Activated CD4-positive, alpha-beta T cell treated with anti-CD3 and anti-CD28 coated beads for 36 hours (primary cell): ENCODE results near the gene SLC29A1. TPM values are rescaled to one million over a fixed set of nuclear protein-coding genes. Genes with fewer than 3 reads are reported as not detected.
A peak's percentile ranks its signal among the peaks of the same experiment; 100 is the strongest.

Experiments
- ATAC-seq: fragments of 200-7000 bp; cut with Tn5 transposase; one replicate; pipeline ENCODE4 v1.10.0; 2021; ENCODE audit warnings: mild to moderate bottlenecking, moderate library complexity
- CTCF ChIA-PET: fragments of 350-600 bp; sonication (Branson Sonifier 250); formaldehyde crosslinking; loops from one replicate; lab custom pipeline; 2021; ENCODE audit warnings: antibody characterized with exemption; lab: Charles Lee
- POLR2A ChIA-PET: fragments of 350-600 bp; sonication (Branson Sonifier 250); formaldehyde crosslinking; loops from one replicate; lab custom pipeline; 2021; ENCODE audit warnings: antibody characterized with exemption, inconsistent platforms; lab: Charles Lee
- DNase-seq: peaks from one replicate; pipeline ENCODE4 v3.0.0-alpha.2; 2020
- H3K27ac Mint-ChIP-seq: one replicate; pipeline ENCODE4 v1.8.0; 2021; ENCODE audit warnings: mixed read lengths
- H3K27me3 Mint-ChIP-seq: one replicate; pipeline ENCODE4 v1.8.0; 2021; ENCODE audit warnings: mixed read lengths
- H3K36me3 Mint-ChIP-seq: one replicate; pipeline ENCODE4 v1.8.0; 2021; ENCODE audit warnings: low read depth, mixed read lengths
- H3K4me1 Mint-ChIP-seq: one replicate; pipeline ENCODE4 v1.8.0; 2021; ENCODE audit warnings: mixed read lengths
- H3K4me3 Mint-ChIP-seq: one replicate; pipeline ENCODE4 v1.8.0; 2021; ENCODE audit warnings: mild to moderate bottlenecking, moderate library complexity, mixed read lengths
- H3K9me3 Mint-ChIP-seq: one replicate; pipeline ENCODE4 v1.8.0; 2021; ENCODE audit warnings: low read depth, mixed read lengths
- intact Hi-C, 2 experiments: fragments of 100-400 bp; cut with DNase I in 1 of 2; cut with micrococcal nuclease in 1 of 2; formaldehyde crosslinking; loops; one replicate each; pipeline versions ENCODE4 v1.14.2 to v1.15.1; 2022 to 2024; cut with DNase I, micrococcal nuclease
- total RNA-seq, 2 experiments: library from RNA; stranded (reverse); gene quantifications; one replicate each; pipeline ENCODE4 v1.2.3, GENCODE V29; 2021

SLC29A1 gene
- total RNA-seq, 2 experiments from 2014 or later, result 59.8 to 98.3 TPM

GRCh38 chr6:44237813-44238433, 14.5 kb downstream of the SLC29A1 start:
- CTCF ChIA-PET, result interaction anchor here (0.6 to 1.7 kb wide), 6 partner anchors 13 to 77 kb away, joined by 3 to 8 read pairs (median 4); no protein-coding TSS in a partner anchor
- Mint-ChIP-seq H3K27ac (peak overlapping the region; percentile 94), H3K27me3 (no peaks in the 10 kb centered on the region), H3K9me3 (no peaks in the 10 kb centered on the region), H3K36me3 (peaks cover 7% of the 10 kb centered on the region), H3K4me1 (peaks cover 31% of the 10 kb centered on the region), H3K4me3 (peak overlapping the region; percentile 75)
- POLR2A ChIA-PET, result interaction anchor here (0.6 to 1.8 kb wide), 4 partner anchors 9 to 536 kb away, joined by 3 to 15 read pairs (median 4); partner anchors contain the start of gene HSP90AB1
- intact Hi-C loops, result loop anchor here (1.0 to 5.0 kb wide), 9 partner anchors 8 to 149 kb away; partner anchors contain the start of genes CDC5L (in 1 of the 2), MRPL14 (in 1 of the 2), NFKBIE (in 1 of the 2) and SLC29A1 (in 1 of the 2)
- ATAC-seq, result peak; percentile 78
- DNase-seq, result peak; percentile 88

- Mint-ChIP-seq H3K4me1 (peaks cover 31% of the 10 kb centered on the region), H3K27ac (peak overlapping the region; percentile 94), H3K36me3 (peaks cover 2% of the 10 kb centered on the region), H3K9me3 (no peaks in the 10 kb centered on the region), H3K4me3 (peak overlapping the region; percentile 75), H3K27me3 (no peaks in the 10 kb centered on the region)
- ATAC-seq (no peak), DNase-seq (no peak)
- intact Hi-C loops, result loop anchor here (1.0 to 5.0 kb wide), 7 partner anchors 7 to 148 kb away; partner anchors contain the start of genes CDC5L (in 1 of the 2), MRPL14 (in 1 of the 2), NFKBIE (in 1 of the 2) and SLC29A1 (in 1 of the 2)
- ChIA-PET POLR2A (interaction anchor here (0.7 to 1.8 kb wide), 2 partner anchors 8 to 33 kb away, joined by 3 to 15 read pairs; partner anchors contain the start of gene HSP90AB1), CTCF (interaction anchor here (0.7 kb wide), 1 partner anchor 18 kb away, joined by 3 read pairs; no protein-coding TSS in a partner anchor)
These were observed 15.4 kb downstream of the SLC29A1 start for GRCh38 chr6:44238687-44239350.

- DNase-seq (no peak), ATAC-seq (no peak)
- H3K4me3 Mint-ChIP-seq, result no peak overlapping the region
- intact Hi-C loops, result loop anchor here in 1 of 2 experiments (10.0 kb wide), 1 partner anchor 1131 kb away; the partner anchor contains the start of gene SUPT3H
- no peaks in the 10 kb centered on the region for H3K9me3 Mint-ChIP-seq
- no peak overlapping the region for H3K27ac Mint-ChIP-seq
- ChIA-PET POLR2A (interaction anchor here (0.5 kb wide), 1 partner anchor 101 kb away, joined by 4 read pairs; no protein-coding TSS in a partner anchor), CTCF (interaction anchor here (1.3 to 1.8 kb wide), 2 partner anchors 13 to 19 kb away, joined by 3 to 4 read pairs; no protein-coding TSS in a partner anchor)
- H3K27me3 Mint-ChIP-seq, result no peaks in the 10 kb centered on the region
- peaks cover 24% of the 10 kb centered on the region for H3K4me1 Mint-ChIP-seq
- H3K36me3 Mint-ChIP-seq, result peaks cover 16% of the 10 kb centered on the region
These were observed 19.9 kb downstream of the SLC29A1 start for GRCh38 chr6:44243345-44243744.

DNA sequence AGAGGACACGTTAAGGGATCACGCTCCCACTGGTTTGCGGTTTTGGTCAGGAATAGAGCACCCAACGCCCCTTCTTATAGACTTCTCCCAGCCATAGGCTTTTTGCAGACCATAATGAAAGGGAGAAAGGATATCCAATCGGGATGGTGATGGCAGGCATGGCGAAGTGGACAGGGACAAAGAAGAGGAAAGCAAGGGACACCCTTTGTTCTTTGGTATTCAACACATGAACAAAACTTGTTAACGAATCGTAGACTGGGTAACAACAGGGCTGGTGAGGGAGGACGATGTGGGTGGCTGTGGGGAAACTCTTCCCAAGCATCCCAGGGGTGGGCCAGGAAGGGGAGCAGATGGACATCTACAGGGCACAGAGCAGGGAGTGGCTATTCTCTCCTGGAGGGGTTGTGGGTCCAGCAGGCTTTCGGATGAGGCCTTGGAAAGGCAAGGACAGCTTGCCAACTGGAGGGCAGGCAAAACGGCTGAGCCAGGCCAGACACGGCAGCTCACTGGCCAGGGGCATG, 22.1 kb downstream of the SLC29A1 start:
- intact Hi-C loops, result loop anchor here (5.0 to 10.0 kb wide), 4 partner anchors 473 to 1129 kb away; partner anchors contain the start of genes POLH (in 1 of the 2), POLR1C (in 1 of the 2), SUPT3H (in 1 of the 2) and VEGFA (in 1 of the 2)
- DNase-seq, result no peak
- POLR2A ChIA-PET, result interaction anchor here (3.6 to 5.0 kb wide), 2 partner anchors 11 to 22 kb away, joined by 55 to 70 read pairs; partner anchors contain the start of genes SLC29A1 and SLC35B2

DNA sequence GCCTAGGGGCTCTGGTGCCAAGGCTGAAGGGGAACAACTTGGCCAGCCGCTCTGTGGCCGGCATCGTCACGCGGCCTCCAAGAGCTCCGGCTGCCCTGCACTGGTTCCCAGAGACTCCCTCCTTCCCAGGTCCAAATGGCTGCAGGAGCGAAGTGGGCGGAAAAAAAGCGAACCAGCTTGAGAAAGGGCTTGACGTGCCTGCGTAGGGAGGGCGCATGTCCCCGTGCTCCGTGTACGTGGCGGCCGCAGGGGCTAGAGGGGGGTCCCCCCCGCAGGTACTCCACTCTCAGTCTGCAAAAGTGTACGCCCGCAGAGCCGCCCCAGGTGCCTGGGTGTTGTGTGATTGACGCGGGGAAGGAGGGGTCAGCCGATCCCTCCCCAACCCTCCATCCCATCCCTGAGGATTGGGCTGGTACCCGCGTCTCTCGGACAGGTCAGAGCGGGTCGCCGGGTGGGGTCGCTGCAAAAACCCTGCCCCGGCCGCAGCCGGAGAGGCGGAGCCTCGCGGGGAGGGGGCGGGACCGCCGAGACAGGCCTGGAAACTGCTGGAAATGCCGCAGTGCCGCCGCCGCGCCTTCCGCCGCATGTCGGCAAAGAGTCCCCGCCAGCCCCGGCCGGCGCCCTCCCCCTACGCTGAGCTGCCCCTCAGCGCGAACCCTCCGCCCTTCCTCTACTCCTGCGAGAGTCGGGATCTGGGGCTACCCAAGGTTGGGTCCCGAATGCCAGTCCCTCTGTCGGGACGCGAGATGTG, 22.7 kb downstream of the SLC29A1 start:
- H3K4me3 Mint-ChIP-seq, result peak overlapping the region; percentile 97

More for the DNA sequence above, 22.1 kb downstream of the SLC29A1 start:
- Mint-ChIP-seq H3K4me1 (peaks cover 31% of the 10 kb centered on the region), H3K9me3 (no peaks in the 10 kb centered on the region), H3K27me3 (no peaks in the 10 kb centered on the region), H3K27ac (peak overlapping the region; percentile 99), H3K36me3 (peaks cover 37% of the 10 kb centered on the region), H3K4me3 (peak overlapping the region; percentile 97)
- ATAC-seq, result no peak
- CTCF ChIA-PET, result interaction anchor here (1.2 to 4.9 kb wide), 5 partner anchors 8 to 88 kb away, joined by 4 to 40 read pairs (median 5); partner anchors contain the start of genes SLC29A1 and SLC35B2

DNA sequence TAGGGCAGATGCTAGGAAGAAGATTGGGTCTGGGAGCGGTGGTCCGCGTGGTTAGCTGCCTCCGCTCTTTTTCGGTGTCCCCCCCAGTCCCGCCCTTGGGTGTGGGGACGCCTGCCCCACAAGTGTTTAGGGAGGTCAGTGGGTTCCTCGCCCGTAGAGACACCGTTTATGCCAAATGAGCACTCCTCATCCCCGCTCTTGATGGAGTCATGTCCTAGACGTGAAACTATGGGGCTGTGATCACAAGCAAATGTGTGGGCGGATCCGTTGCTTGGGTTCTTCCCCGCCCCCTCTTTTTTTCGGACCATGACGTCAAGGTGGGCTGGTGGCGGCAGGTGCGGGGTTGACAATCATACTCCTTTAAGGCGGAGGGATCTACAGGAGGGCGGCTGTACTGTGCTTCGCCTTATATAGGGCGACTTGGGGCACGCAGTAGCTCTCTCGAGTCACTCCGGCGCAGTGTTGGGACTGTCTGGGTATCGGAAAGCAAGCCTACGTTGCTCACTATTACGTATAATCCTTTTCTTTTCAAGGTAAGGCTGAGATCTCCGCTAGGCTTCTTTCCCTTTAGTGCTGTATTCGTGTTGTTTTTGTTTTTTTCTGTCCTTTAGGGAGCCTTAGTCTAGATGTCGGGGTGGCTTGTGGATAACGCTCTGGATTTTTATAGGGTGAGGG, 23.4 kb downstream of the SLC29A1 start, which contains the start of gene HSP90AB1:
TSS of gene HSP90AB1 (plus strand) at position 439 of the 675 bp plus-strand sequence. CDS start 1,529 bp downstream, outside the sequence.
- DNase-seq (peak; percentile 98), ATAC-seq (peak; percentile 86)
- no peaks in the 10 kb centered on the region for H3K27me3 Mint-ChIP-seq
- H3K27ac Mint-ChIP-seq, result peak within 1 kb of the TSS; percentile 99
- intact Hi-C loops, result loop anchor here (1.0 to 10.0 kb wide), 16 partner anchors 8 to 1128 kb away; partner anchors contain the start of genes MRPL14 (in 2 of the 2), NFKBIE (in 2 of the 2), SLC35B2 (in 2 of the 2) and TMEM63B (in 2 of the 2)
- POLR2A ChIA-PET, result interaction anchor here (0.6 to 5.0 kb wide), 16 partner anchors 9 to 617 kb away, joined by 3 to 70 read pairs (median 6); partner anchors contain the start of genes CAPN11, CDC5L, GTPBP2 and SLC29A1
- no peaks in the 10 kb centered on the region for H3K9me3 Mint-ChIP-seq
- H3K36me3 Mint-ChIP-seq, result peaks cover 50% of the 10 kb centered on the region
- CTCF ChIA-PET, result interaction anchor here (0.6 to 4.9 kb wide), 8 partner anchors 9 to 473 kb away, joined by 3 to 40 read pairs (median 5); partner anchors contain the start of gene SLC35B2
- peak within 1 kb of the TSS; percentile 97 for H3K4me3 Mint-ChIP-seq
- peaks cover 44% of the 10 kb centered on the region for H3K4me1 Mint-ChIP-seq

More for the DNA sequence above, 22.7 kb downstream of the SLC29A1 start:
- H3K27ac Mint-ChIP-seq, result peak overlapping the region; percentile 99
- no peaks in the 10 kb centered on the region for H3K9me3 Mint-ChIP-seq
- ATAC-seq, result peak; percentile 47
- ChIA-PET POLR2A (interaction anchor here (0.6 to 5.0 kb wide), 16 partner anchors 8 to 617 kb away, joined by 3 to 70 read pairs (median 6); partner anchors contain the start of genes CAPN11, CDC5L, GTPBP2 and SLC29A1), CTCF (interaction anchor here (1.1 to 4.9 kb wide), 8 partner anchors 9 to 89 kb away, joined by 3 to 40 read pairs (median 6); partner anchors contain the start of genes SLC29A1 and SLC35B2)
- peaks cover 43% of the 10 kb centered on the region for H3K36me3 Mint-ChIP-seq
- peaks cover 37% of the 10 kb centered on the region for H3K4me1 Mint-ChIP-seq
- intact Hi-C loops, result loop anchor here (1.0 to 10.0 kb wide), 13 partner anchors 8 to 1129 kb away; partner anchors contain the start of genes MRPL14 (in 2 of the 2), TMEM63B (in 2 of the 2), VEGFA (in 2 of the 2) and GTPBP2 (in 1 of the 2)
- DNase-seq, result peak; percentile 92
- H3K27me3 Mint-ChIP-seq, result no peaks in the 10 kb centered on the region

DNA sequence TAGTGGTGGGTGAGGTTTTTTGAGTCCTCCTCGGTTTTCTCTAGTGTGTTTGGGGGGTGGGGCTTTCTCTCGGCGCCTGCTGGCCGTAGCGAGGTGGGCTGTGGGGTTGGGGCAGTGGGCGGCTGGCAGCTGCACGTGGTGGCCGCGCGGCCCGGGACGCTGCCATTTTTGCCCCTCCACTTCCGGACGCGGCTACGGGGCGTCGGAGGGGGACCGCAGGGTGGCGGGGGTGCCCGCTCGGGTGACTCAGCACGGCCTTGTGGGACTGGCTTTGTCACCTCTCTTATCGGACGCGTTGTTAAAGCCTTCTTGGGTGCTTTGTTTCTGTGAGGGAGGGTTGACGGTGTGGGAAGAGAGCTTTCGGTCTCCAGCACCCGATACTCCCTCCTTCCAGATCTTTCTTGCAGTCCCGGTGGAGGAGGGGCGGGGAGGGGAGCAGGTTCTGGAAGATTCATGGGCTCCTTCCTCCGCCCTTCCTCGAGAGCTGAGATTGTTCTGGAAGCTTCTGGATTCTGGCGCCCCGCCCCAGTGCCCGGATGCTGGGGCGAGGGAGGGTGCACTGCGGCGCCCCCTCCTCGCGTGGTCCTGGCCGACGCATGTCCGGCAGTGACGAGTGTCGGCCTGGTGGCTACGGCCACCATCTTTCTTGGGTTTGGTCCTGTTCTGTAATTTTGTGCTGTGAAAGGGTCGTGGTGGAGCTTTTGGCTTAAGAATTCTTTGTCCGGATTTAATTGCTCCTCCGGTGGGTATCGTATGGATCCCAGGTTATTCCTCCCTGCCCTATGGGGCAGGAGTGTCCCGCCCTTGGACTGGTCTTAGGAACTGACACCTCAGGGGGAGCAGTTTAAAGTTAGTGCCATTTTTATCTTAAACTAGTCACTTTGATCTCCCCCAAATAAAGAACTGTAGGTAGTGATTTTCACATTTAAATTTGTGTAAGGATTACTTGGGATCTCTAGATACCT, 24.2 kb downstream of the SLC29A1 start:
- Mint-ChIP-seq H3K4me1 (peaks cover 44% of the 10 kb centered on the region), H3K9me3 (no peaks in the 10 kb centered on the region), H3K27me3 (no peaks in the 10 kb centered on the region), H3K4me3 (peak overlapping the region; percentile 97), H3K27ac (peak overlapping the region; percentile 99), H3K36me3 (peaks cover 59% of the 10 kb centered on the region)
- CTCF ChIA-PET, result interaction anchor here (0.6 to 4.9 kb wide), 7 partner anchors 9 to 474 kb away, joined by 3 to 40 read pairs (median 4); partner anchors contain the start of gene SLC35B2
- ATAC-seq (peak; percentile 52), DNase-seq (peak; percentile 94)
- intact Hi-C loops, result loop anchor here (1.0 to 10.0 kb wide), 11 partner anchors 10 to 1127 kb away; partner anchors contain the start of genes SLC35B2 (in 2 of the 2), VEGFA (in 2 of the 2), CDC5L (in 1 of the 2) and MRPL14 (in 1 of the 2)
- POLR2A ChIA-PET, result interaction anchor here (0.6 to 5.0 kb wide), 13 partner anchors 9 to 1195 kb away, joined by 3 to 70 read pairs (median 8); partner anchors contain the start of genes CDC5L, GTPBP2, SLC29A1 and SLC35B2

GRCh38 chr6:44248579-44248978, 25.2 kb downstream of the SLC29A1 start:
- ChIA-PET CTCF (interaction anchor here (0.7 to 4.9 kb wide), 3 partner anchors 8 to 76 kb away, joined by 3 to 40 read pairs (median 3); partner anchors contain the start of gene SLC35B2), POLR2A (interaction anchor here (1.1 to 5.0 kb wide), 3 partner anchors 8 to 25 kb away, joined by 5 to 70 read pairs (median 55); partner anchors contain the start of genes SLC29A1 and SLC35B2)
- no peak for DNase-seq
- peaks cover 53% of the 10 kb centered on the region for H3K4me1 Mint-ChIP-seq
- H3K4me3 Mint-ChIP-seq, result peak overlapping the region; percentile 97
- H3K27me3 Mint-ChIP-seq, result no peaks in the 10 kb centered on the region
- no peaks in the 10 kb centered on the region for H3K9me3 Mint-ChIP-seq
- H3K36me3 Mint-ChIP-seq, result peaks cover 68% of the 10 kb centered on the region
- no peak for ATAC-seq
- H3K27ac Mint-ChIP-seq, result peak overlapping the region; percentile 99
- intact Hi-C loops, result loop anchor here (5.0 to 10.0 kb wide), 4 partner anchors 476 to 1126 kb away; partner anchors contain the start of genes POLH (in 1 of the 2), POLR1C (in 1 of the 2), SUPT3H (in 1 of the 2) and VEGFA (in 1 of the 2)
